K562 (cell line): ENCODE results near the gene POU2F1. TPM values are rescaled to one million over a fixed set of nuclear protein-coding genes. Genes with fewer than 3 reads are reported as not detected.

ENCODE experiments used
- ATAC-seq: fragments of 200-7000 bp; cut with Tn5 transposase; 3 replicates; pipeline ENCODE4 v1.9.1; 2020; ENCODE audit warnings: moderate library complexity
- BruUV-seq: library from RNA; stranded (reverse); fragments of 400-500 nt; replicated peaks from 2 replicates; lab custom pipeline; 2021; lab: Mats Ljungman, UMichigan
- CTCF ChIA-PET: fragments of 300-600 bp; formaldehyde crosslinking; extraction: SDS; loops from one replicate; lab custom pipeline; 2021; ENCODE audit warnings: low intra/inter-chr PET ratio; lab: Yijun Ruan, JAX
- POLR2A ChIA-PET: fragments of 300-600, 350-650 bp; sonication (Branson Sonifier 250); formaldehyde crosslinking; extraction: SDS; loops from one replicate; lab custom pipeline; 2021; ENCODE audit warnings: antibody characterized with exemption, inconsistent platforms; lab: Yijun Ruan, JAX
- DNase-seq, 4 experiments: peaks; one replicate each; pipeline versions ENCODE4 v3.0.0 to v3.0.0-alpha.2; 2011 to 2018; ENCODE audit warnings: low spot score in 3 of 4, mixed read lengths in 3 of 4; ENCODE audit errors: extremely low read depth in 1 of 4
- FAIRE-seq: peaks from 2 replicates; lab custom pipeline; 2011; peaks lifted over from hg19 to GRCh38; lab: Jason Lieb, UNC
- H2AFZ ChIP-seq: 2 replicates; pipeline ENCODE4 v1.6.0; 2011; ENCODE audit warnings: low read depth, low read length, control low read depth, inconsistent platforms
- H3K27ac ChIP-seq: fragments of 200-600 bp; 3 replicates; pipeline ENCODE4 v1.8.0; 2011; ENCODE audit warnings: low read depth, mild to moderate bottlenecking, control low read depth, inconsistent platforms, low read length, moderate library complexity, mixed read lengths; ENCODE audit errors: extremely low read depth
- H3K27me3 ChIP-seq, 2 experiments: fragments of 300-600 bp in 1 of 2; 2 replicates in 1 of 2; 3 replicates in 1 of 2; pipeline versions ENCODE4 v1.6.0 to v1.8.0; 2011; ENCODE audit warnings: inconsistent platforms in 2 of 2, low read length in 2 of 2, mild to moderate bottlenecking in 1 of 2, mixed read lengths in 1 of 2, moderate library complexity in 1 of 2; ENCODE audit not compliant: control insufficient read depth in 2 of 2, insufficient read depth in 2 of 2
- H3K36me3 ChIP-seq: fragments of 300-600 bp; 3 replicates; pipeline ENCODE4 v1.8.0; 2011; ENCODE audit warnings: mild to moderate bottlenecking, low read length, inconsistent platforms; ENCODE audit not compliant: control insufficient read depth, insufficient read depth
- H3K4me1 ChIP-seq, 2 experiments: fragments of 200-600 bp in 1 of 2; replicated peaks in 1 of 2; 2 replicates in 1 of 2; 3 replicates in 1 of 2; pipeline versions ENCODE4 v1.5.1 to v1.8.0; 2011; ENCODE audit warnings: inconsistent platforms in 2 of 2, low read length in 2 of 2, mild to moderate bottlenecking in 1 of 2, mixed read lengths in 1 of 2, moderate library complexity in 1 of 2; ENCODE audit not compliant: control insufficient read depth in 2 of 2, insufficient read depth in 2 of 2
- H3K4me2 ChIP-seq: 2 replicates; pipeline ENCODE4 v1.6.1; 2011; ENCODE audit warnings: low read length, control low read depth, inconsistent platforms, mixed read lengths; ENCODE audit not compliant: insufficient read depth
- H3K4me3 ChIP-seq: fragments of 200-600 bp; sonication (generic), shearing (Covaris generic); 2 replicates; pipeline ENCODE4 v1.5.1; 2016; ENCODE audit warnings: control low read depth, inconsistent platforms
- H3K79me2 ChIP-seq: fragments of 200-600 bp; 3 replicates; pipeline ENCODE4 v1.8.0; 2011; ENCODE audit warnings: low read length, inconsistent platforms; ENCODE audit not compliant: control insufficient read depth, insufficient read depth
- H3K9ac ChIP-seq, 2 experiments: 2 replicates each; pipeline versions ENCODE4 v1.6.0 to v1.6.1; 2011; ENCODE audit warnings: low read depth in 2 of 2, low read length in 2 of 2, control low read depth in 1 of 2, inconsistent platforms in 1 of 2, mild to moderate bottlenecking in 1 of 2, mixed read lengths in 1 of 2; ENCODE audit not compliant: insufficient read depth in 1 of 2
- H3K9me1 ChIP-seq: one replicate; pipeline ENCODE4 v1.6.0; 2011; ENCODE audit warnings: inconsistent platforms, mild to moderate bottlenecking, low read length, moderate library complexity; ENCODE audit not compliant: control insufficient read depth, insufficient read depth
- H3K9me3 ChIP-seq: replicated peaks from 2 replicates; pipeline ENCODE4 v1.5.1; 2011; ENCODE audit warnings: low read depth, low read length, inconsistent platforms; ENCODE audit not compliant: control insufficient read depth, insufficient read depth
- H4K20me1 ChIP-seq: replicated peaks from 2 replicates; pipeline ENCODE4 v1.6.1; 2011; ENCODE audit warnings: low read length, inconsistent platforms, mixed read lengths; ENCODE audit not compliant: control insufficient read depth, insufficient read depth
- CBFA2T3 ChIP-seq: fragments of 450-650 bp; IDR thresholded peaks from 2 replicates; pipeline ENCODE4 v1.6.1; 2017
- CTBP1 ChIP-seq: fragments of 450-650 bp; IDR thresholded peaks from 2 replicates; pipeline ENCODE4 v1.6.1; 2016; ENCODE audit warnings: borderline replicate concordance
- ESRRA ChIP-seq: fragments of 450-650 bp; IDR thresholded peaks from 2 replicates; pipeline ENCODE4 v1.6.1; 2014; ENCODE audit warnings: low read depth, mild to moderate bottlenecking, moderate library complexity, borderline replicate concordance
- FOXM1 ChIP-seq, 2 experiments: fragments of 450-650 bp in 1 of 2; sonication (generic) in 1 of 2; formaldehyde crosslinking in 1 of 2; IDR thresholded peaks; 2 replicates each; pipeline versions ENCODE4 v1.6.1 to v1.9.0; 2017 to 2022; ENCODE audit warnings: low read depth in 2 of 2, mild to moderate bottlenecking in 2 of 2, missing genetic modification reagents in 1 of 2, moderate library complexity in 1 of 2
- HOXB6 ChIP-seq: fragments of 250-450 bp; sonication (Bioruptor Pico); IDR thresholded peaks from 2 replicates; pipeline ENCODE4 v1.5.1; 2022; ENCODE audit warnings: mild to moderate bottlenecking, borderline replicate concordance
- MIER1 ChIP-seq: fragments of 450-650 bp; IDR thresholded peaks from 2 replicates; pipeline ENCODE4 v1.6.1; 2016; ENCODE audit warnings: antibody characterized with exemption, mild to moderate bottlenecking, low read depth
- ZKSCAN1 ChIP-seq: fragments of 150-350 bp; IDR thresholded peaks from 2 replicates; pipeline ENCODE4 v1.6.1; 2016; ENCODE audit warnings: low read depth, low read length
- ZNF146 ChIP-seq: IDR thresholded peaks from one replicate; pipeline ENCODE4 v1.6.1; 2018; ENCODE audit warnings: missing compliant biosample characterization; ENCODE audit not compliant: unreplicated experiment
- ZNF41 ChIP-seq: fragments of 250-450 bp; sonication (Bioruptor Pico); conservative IDR thresholded peaks from 2 replicates; pipeline ENCODE4 v1.4.0; 2020; ENCODE audit warnings: mild to moderate bottlenecking
- ZSCAN29 ChIP-seq: fragments of 450-650 bp; IDR thresholded peaks from 2 replicates; pipeline ENCODE4 v1.6.1; 2017
- WGBS: fragments of 100-300 bp; shearing (Covaris generic); methylation state at CpG from one replicate; pipeline ENCODE4 v1.1.6; 2016; ENCODE audit warnings: low coverage, mixed read lengths; ENCODE audit not compliant: insufficient coverage; ENCODE audit errors: missing lambda C conversion rate; 5-methylcytosine and 5-hydroxymethylcytosine counted together
- in situ Hi-C: fragments of 300-500 bp; cut with MboI; formaldehyde crosslinking; loops from 4 replicates; pipeline ENCODE4 v1.15.0; 2018; ENCODE audit warnings: inconsistent platforms, mixed read lengths
- intact Hi-C: fragments of 100-400 bp; cut with micrococcal nuclease; formaldehyde crosslinking; loops from 2 replicates; pipeline ENCODE4 v1.14.2; 2022
- polyA plus RNA-seq, 8 experiments: library from polyadenylated mRNA; depleted of rRNA in 4 of 8; stranded (reverse) in 5 of 8; unstranded in 3 of 8; fragments of >200 nt; fragmentation: Nextera tagmentation in 2 of 8; fragmentation: Illumina TruSeq in 1 of 8; extraction: Ambion mirVana in 2 of 8; extraction: Trizol in 1 of 8; gene quantifications; 2 replicates each; pipeline versions ENCODE4 v1.2.1 to v1.2.3, GENCODE V29; 2011 to 2014; ENCODE audit warnings: inconsistent platforms in 1 of 8, missing spikeins in 1 of 8
- total RNA-seq, 7 experiments: library from RNA; depleted of rRNA in 6 of 7; stranded (reverse); fragments of >200 nt in 6 of 7; fragmentation: Illumina TruSeq in 2 of 7; extraction: Trizol in 2 of 7; gene quantifications; 2 replicates each; pipeline versions ENCODE4 v1.2.1 to v1.2.3, GENCODE V29; 2011 to 2021; ENCODE audit warnings: low replicate concordance in 1 of 7

The POU2F1 gene
- total and polyA plus RNA-seq, 9 of the 15 experiments (the other 6 are each of a cell fraction or from before 2014, with no cell fraction given): 2.6 to 22.3 (median 8.8) TPM

DNA sequence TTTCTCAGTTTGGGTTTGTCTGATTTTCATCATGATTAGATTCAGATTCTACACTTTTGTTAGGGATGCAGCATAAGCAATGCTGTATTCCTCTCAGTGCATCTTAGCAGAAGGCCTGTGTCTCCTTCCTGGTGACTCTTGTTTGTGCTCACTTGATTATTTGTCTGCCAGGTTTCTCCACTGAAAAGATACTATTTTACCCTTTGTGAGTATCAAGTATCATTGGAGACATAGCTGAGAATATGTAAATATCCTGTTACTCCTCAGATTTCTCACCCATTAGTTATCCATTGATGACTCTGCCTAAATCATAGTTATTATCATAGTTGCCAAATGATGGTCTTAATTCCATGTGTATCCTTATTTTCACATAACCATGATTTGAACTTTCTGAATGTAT, 148.5 kb downstream of the POU2F1 start (continued):
- TF ChIP-seq ZNF146 (CRISPR knock-in tag) (no peak), HOXB6 (no peak), ZKSCAN1 (no peak), ESRRA (no peak), ZSCAN29 (no peak)

DNA sequence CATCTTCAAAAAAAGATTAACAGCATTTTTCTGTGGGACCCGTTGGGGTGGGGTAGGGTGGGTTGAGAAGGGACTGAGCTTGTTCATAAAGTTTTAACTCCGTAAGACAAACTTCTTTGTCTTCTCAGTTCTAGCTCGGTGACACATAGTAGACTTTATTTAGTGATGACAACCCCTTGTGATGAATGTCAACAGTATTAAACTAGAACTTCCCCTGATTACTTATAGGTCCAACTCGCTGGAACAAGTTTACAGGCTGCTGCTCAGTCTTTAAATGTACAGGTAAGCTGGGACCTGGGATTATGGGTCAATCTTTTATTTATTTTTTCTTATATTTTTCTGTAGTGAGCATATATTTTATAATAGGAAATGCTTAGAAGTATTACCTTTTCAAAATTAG, 149.2 kb downstream of the POU2F1 start:
- FAIRE-seq: no peak
- BruUV-seq: no TSS peak
- in situ Hi-C loops (no loop called here), intact Hi-C loops (no loop called here)
- Histone ChIP-seq H3K27ac (no peak overlapping the region), H3K79me2 (no peaks in the 10 kb centered on the region), H3K4me2 (no peak overlapping the region), H4K20me1 (no peaks in the 10 kb centered on the region), H3K4me1 (peaks cover 4 to 6% of the 10 kb centered on the region in 2 experiments; a peak in 4 of 5 replicates), H3K9me3 (no peaks in the 10 kb centered on the region), H3K9me1 (no peaks in the 10 kb centered on the region), H3K4me3 (no peak overlapping the region), H3K27me3 (no peaks in the 10 kb centered on the region), H2AFZ (no peak overlapping the region), H3K9ac (no peak overlapping the region), H3K36me3 (peaks cover 5% of the 10 kb centered on the region; the same call in 1 of the 3 replicates)
- ATAC-seq: no peak
- 63% methylated on average over 4 of the region's 4 CpGs for WGBS
- ChIA-PET POLR2A (interaction anchor here (0.6 kb wide), 1 partner anchor 186 kb away, joined by 4 read pairs; no protein-coding TSS in a partner anchor), CTCF (no interaction called here)
- no peak for TF ChIP-seq FOXM1 (IDR thresholded peaks at IDR 0.05; ENCODE audit: low read depth)
- no peak for TF ChIP-seq FOXM1 (CRISPR knock-in tag; IDR thresholded peaks at IDR 0.05; ENCODE audit: low read depth)
- TF ChIP-seq CTBP1: no peak
- no peak for TF ChIP-seq CBFA2T3
- no peak for TF ChIP-seq ZNF41 (CRISPR knock-in tag)
- no peak for TF ChIP-seq MIER1
- no peak for DNase-seq
